ENCODE measurements around the gene PELI1. TPM values are rescaled to one million over a fixed set of nuclear protein-coding genes. Genes with fewer than 3 reads are reported as not detected.

Gene PELI1
- total RNA-seq, 1 experiment from 2014 or later, result 61.0 TPM

DNA sequence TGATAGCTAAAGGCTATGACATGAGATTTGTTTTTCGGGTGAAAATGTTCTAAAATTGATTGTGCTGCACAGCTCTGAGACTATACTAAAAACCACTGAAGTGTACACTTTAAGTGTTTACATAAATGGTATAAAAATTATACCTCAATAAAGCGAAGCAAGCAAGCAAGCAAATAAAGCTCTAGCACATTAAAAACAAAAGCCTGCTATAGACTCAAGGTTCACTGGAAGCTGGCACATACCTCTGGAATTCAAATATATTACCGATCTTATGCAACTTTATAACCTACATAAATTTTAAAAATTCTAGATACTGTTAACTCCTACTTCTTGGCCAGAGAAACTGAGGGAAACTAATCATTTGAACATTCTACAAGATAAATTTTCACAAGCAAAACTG, 20.1 kb downstream of the PELI1 start:
- peaks cover 4 to 5% of the 10 kb centered on the region in 2 experiments for H3K9me3 Mint-ChIP-seq
- Histone ChIP-seq H4K8ac (replicated peaks; ENCODE audit: insufficient read length, low read depth, low read length) (no peak overlapping the region), H2AK5ac (ENCODE audit: insufficient read length, low read length) (no peak overlapping the region), H3K9me3 (ENCODE audit: control insufficient read depth, low read depth, low read length) (no peaks in the 10 kb centered on the region), H3K9ac (ENCODE audit: extremely low read depth, insufficient read length, low read length) (no peak overlapping the region), H3K79me2 (ENCODE audit: insufficient read depth, low read length) (peaks cover 12% of the 10 kb centered on the region; the same call in 1 of the 2 replicates), H2BK15ac (ENCODE audit: low read depth, low read length) (no peak overlapping the region), H4K20me1 (ENCODE audit: control insufficient read depth, insufficient read depth, insufficient read length) (no peaks in the 10 kb centered on the region), H3K14ac (ENCODE audit: insufficient read depth, low read length) (no peak overlapping the region), H2BK20ac (ENCODE audit: low read depth, low read length, poor library complexity, severe bottlenecking) (no peak overlapping the region), H3K18ac (ENCODE audit: insufficient read length, low read depth, low read length) (no peak overlapping the region), H3K4me2 (ENCODE audit: insufficient read depth, insufficient read length, low read length) (no peak overlapping the region), H2BK5ac (ENCODE audit: insufficient read length, low read length) (no peak overlapping the region), H3K27me3 (ENCODE audit: insufficient read depth, low read length) (no peaks in the 10 kb centered on the region), H3K27ac (ENCODE audit: insufficient read length, low read depth, low read length) (no peak overlapping the region), H3T11ph (ENCODE audit: low read length) (no peak overlapping the region), H2BK12ac (ENCODE audit: insufficient read length, low read depth, low read length) (no peak overlapping the region), H3K4me1 (ENCODE audit: insufficient read depth, low read length) (no peaks in the 10 kb centered on the region; the same call in 1 of the 2 replicates), H4K5ac (ENCODE audit: insufficient read length, low read depth, low read length) (no peak overlapping the region), H4K91ac (ENCODE audit: insufficient read length, low read depth, low read length) (no peak overlapping the region), H3K56ac (ENCODE audit: insufficient read length, low read depth, low read length) (no peak overlapping the region), H3K79me1 (ENCODE audit: insufficient read depth, low read depth, low read length, poor library complexity, severe bottlenecking) (peaks cover 3% of the 10 kb centered on the region), H3K23me2 (ENCODE audit: insufficient read length, low read depth, low read length, poor library complexity, severe bottlenecking) (no peaks in the 10 kb centered on the region), H2BK120ac (ENCODE audit: low read depth, low read length, poor library complexity, severe bottlenecking) (no peak overlapping the region), H3K4ac (ENCODE audit: low read depth, low read length) (no peak overlapping the region), H2AFZ (ENCODE audit: low read length) (no peak overlapping the region), H3K23ac (ENCODE audit: insufficient read length, low read depth, low read length) (no peak overlapping the region)
- H3K27ac Mint-ChIP-seq, result no peak overlapping the region
- H3K4me1 Mint-ChIP-seq, result peaks cover 34 to 39% of the 10 kb centered on the region in 2 experiments
- no peak for DNase-seq
- peaks cover 6 to 16% (median 11%) of the 10 kb centered on the region in 3 experiments for H3K36me3 Mint-ChIP-seq (ENCODE audit: insufficient read depth in 1 of 3, low read depth in 3 of 3)
- TF ChIP-seq, protein P1, sequence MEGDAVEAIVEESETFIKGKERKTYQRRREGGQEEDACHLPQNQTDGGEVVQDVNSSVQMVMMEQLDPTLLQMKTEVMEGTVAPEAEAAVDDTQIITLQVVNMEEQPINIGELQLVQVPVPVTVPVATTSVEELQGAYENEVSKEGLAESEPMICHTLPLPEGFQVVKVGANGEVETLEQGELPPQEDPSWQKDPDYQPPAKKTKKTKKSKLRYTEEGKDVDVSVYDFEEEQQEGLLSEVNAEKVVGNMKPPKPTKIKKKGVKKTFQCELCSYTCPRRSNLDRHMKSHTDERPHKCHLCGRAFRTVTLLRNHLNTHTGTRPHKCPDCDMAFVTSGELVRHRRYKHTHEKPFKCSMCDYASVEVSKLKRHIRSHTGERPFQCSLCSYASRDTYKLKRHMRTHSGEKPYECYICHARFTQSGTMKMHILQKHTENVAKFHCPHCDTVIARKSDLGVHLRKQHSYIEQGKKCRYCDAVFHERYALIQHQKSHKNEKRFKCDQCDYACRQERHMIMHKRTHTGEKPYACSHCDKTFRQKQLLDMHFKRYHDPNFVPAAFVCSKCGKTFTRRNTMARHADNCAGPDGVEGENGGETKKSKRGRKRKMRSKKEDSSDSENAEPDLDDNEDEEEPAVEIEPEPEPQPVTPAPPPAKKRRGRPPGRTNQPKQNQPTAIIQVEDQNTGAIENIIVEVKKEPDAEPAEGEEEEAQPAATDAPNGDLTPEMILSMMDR (conservative IDR thresholded peaks at IDR 0.05), result no peak
- WGBS (ENCODE audit: extremely low coverage, insufficient read length, low lambda C conversion rate), result no CpG with 5 or more reads among the region's 3 CpGs
- no peak overlapping the region for H3K4me3 Mint-ChIP-seq
- no peaks in the 10 kb centered on the region for H3K27me3 Mint-ChIP-seq (ENCODE audit: low read depth)

Data from H9 (cell line).